Parathyroid adenoma (tissue), 2 donors: Measurements from ENCODE around the gene B3GALT6.

Experiments
- H2AFZ ChIP-seq: fragments of 300-600 bp; sonication (generic); one replicate; pipeline ENCODE4 v1.7.0; 2017; ENCODE audit warnings: antibody characterized with exemption, mild to moderate bottlenecking
- H3K27ac ChIP-seq: fragments of 300-600 bp; sonication (generic); one replicate; pipeline ENCODE4 v1.7.0; 2017
- H3K27me3 ChIP-seq: fragments of 300-600 bp; sonication (generic); one replicate; pipeline ENCODE4 v1.7.0; 2017; ENCODE audit warnings: low read length; ENCODE audit not compliant: control insufficient read depth, insufficient read depth
- H3K36me3 ChIP-seq: fragments of 300-600 bp; sonication (generic); one replicate; pipeline ENCODE4 v1.7.0; 2017; ENCODE audit warnings: low read length; ENCODE audit not compliant: control insufficient read depth, insufficient read depth
- H3K4me1 ChIP-seq: fragments of 300-600 bp; sonication (generic); one replicate; pipeline ENCODE4 v1.7.0; 2017; ENCODE audit warnings: control low read depth
- H3K4me2 ChIP-seq: fragments of 300-600 bp; sonication (generic); one replicate; pipeline ENCODE4 v1.7.0; 2017; ENCODE audit warnings: low read length
- H3K4me3 ChIP-seq: fragments of 300-600 bp; sonication (generic); one replicate; pipeline ENCODE4 v1.7.0; 2017; ENCODE audit warnings: low read depth, low read length
- H3K79me2 ChIP-seq: fragments of 300-600 bp; sonication (generic); one replicate; pipeline ENCODE4 v1.7.0; 2017; ENCODE audit warnings: control low read depth
- H3K9ac ChIP-seq: fragments of 300-600 bp; sonication (generic); one replicate; pipeline ENCODE4 v1.7.0; 2017; ENCODE audit warnings: mild to moderate bottlenecking
- H3K9me3 ChIP-seq: fragments of 300-600 bp; sonication (generic); one replicate; pipeline ENCODE4 v1.7.0; 2017; ENCODE audit warnings: low read length; ENCODE audit not compliant: control insufficient read depth
- CTCF ChIP-seq: fragments of 300-600 bp; sonication (generic); IDR thresholded peaks from one replicate; pipeline ENCODE4 v1.7.0; 2017; ENCODE audit warnings: antibody characterized with exemption, mild to moderate bottlenecking
- donor health status: primary hyperparathyroidism.

The B3GALT6 gene

GRCh38 chr1:1236945-1237873 is 5.2 kb downstream of the B3GALT6 start:
- no peaks in the 10 kb centered on the region for H3K9me3 ChIP-seq
- no peak overlapping the region for H2AFZ ChIP-seq
- no peak overlapping the region for H3K27ac ChIP-seq
- H3K4me2 ChIP-seq, result no peak overlapping the region
- H3K4me1 ChIP-seq, result no peaks in the 10 kb centered on the region
- H3K4me3 ChIP-seq, result no peak overlapping the region
- TF ChIP-seq CTCF, result no peak
- H3K27me3 ChIP-seq, result no peaks in the 10 kb centered on the region
- H3K9ac ChIP-seq, result no peak overlapping the region
- no peaks in the 10 kb centered on the region for H3K79me2 ChIP-seq
- H3K36me3 ChIP-seq, result no peaks in the 10 kb centered on the region

GRCh38 chr1:1237874-1238701 is 6.1 kb downstream of the B3GALT6 start:
- H3K9ac ChIP-seq, result no peak overlapping the region
- H3K27me3 ChIP-seq, result no peaks in the 10 kb centered on the region
- H2AFZ ChIP-seq, result no peak overlapping the region
- no peaks in the 10 kb centered on the region for H3K9me3 ChIP-seq
- no peaks in the 10 kb centered on the region for H3K79me2 ChIP-seq
- H3K4me1 ChIP-seq, result no peaks in the 10 kb centered on the region
- H3K36me3 ChIP-seq, result no peaks in the 10 kb centered on the region
- H3K4me3 ChIP-seq, result no peak overlapping the region
- H3K4me2 ChIP-seq, result no peak overlapping the region
- H3K27ac ChIP-seq, result no peak overlapping the region
- TF ChIP-seq CTCF, result no peak

GRCh38 chr1:1238702-1239178 is 6.7 kb downstream of the B3GALT6 start:
- H3K79me2 ChIP-seq, result no peaks in the 10 kb centered on the region
- H3K27ac ChIP-seq, result no peak overlapping the region
- no peaks in the 10 kb centered on the region for H3K9me3 ChIP-seq
- no peaks in the 10 kb centered on the region for H3K36me3 ChIP-seq
- no peaks in the 10 kb centered on the region for H3K4me1 ChIP-seq
- H3K9ac ChIP-seq, result no peak overlapping the region
- H3K4me3 ChIP-seq, result no peak overlapping the region
- H2AFZ ChIP-seq, result no peak overlapping the region
- TF ChIP-seq CTCF, result no peak
- H3K4me2 ChIP-seq, result no peak overlapping the region
- H3K27me3 ChIP-seq, result no peaks in the 10 kb centered on the region

GRCh38 chr1:1239227-1239613 is 7.2 kb downstream of the B3GALT6 start:
- Histone ChIP-seq H3K4me2 (no peak overlapping the region), H3K27me3 (no peaks in the 10 kb centered on the region), H3K27ac (no peak overlapping the region), H3K9ac (no peak overlapping the region), H3K36me3 (no peaks in the 10 kb centered on the region), H3K4me1 (no peaks in the 10 kb centered on the region), H2AFZ (no peak overlapping the region), H3K9me3 (no peaks in the 10 kb centered on the region), H3K4me3 (no peak overlapping the region), H3K79me2 (no peaks in the 10 kb centered on the region)
- no peak for TF ChIP-seq CTCF
